GM19328 (cell line): ENCODE results near the gene PDK1.
"Not testable (repeated sequence)": the region's sequence is repeated elsewhere in the genome, so short reads cannot be mapped to it uniquely, and the experiment has no call there.

Experiments
- ATAC-seq: cut with Tn5 transposase; IDR thresholded peaks from one replicate; pipeline ENCODE4 v1.9.1; 2021; ENCODE audit warnings: mild to moderate bottlenecking, moderate library complexity; ENCODE audit not compliant: unreplicated experiment

PDK1 gene

GRCh38 chr2:172555522-172556283 is at the start of gene PDK1:
TSS of gene PDK1 (plus strand) at chr2:172556090. CDS start at chr2:172556151, 61 bp downstream.
- ATAC-seq = peak; percentile 89

GRCh38 chr2:172507199-172507598 is 48.7 kb upstream of the PDK1 start:
- no peak for ATAC-seq

DNA sequence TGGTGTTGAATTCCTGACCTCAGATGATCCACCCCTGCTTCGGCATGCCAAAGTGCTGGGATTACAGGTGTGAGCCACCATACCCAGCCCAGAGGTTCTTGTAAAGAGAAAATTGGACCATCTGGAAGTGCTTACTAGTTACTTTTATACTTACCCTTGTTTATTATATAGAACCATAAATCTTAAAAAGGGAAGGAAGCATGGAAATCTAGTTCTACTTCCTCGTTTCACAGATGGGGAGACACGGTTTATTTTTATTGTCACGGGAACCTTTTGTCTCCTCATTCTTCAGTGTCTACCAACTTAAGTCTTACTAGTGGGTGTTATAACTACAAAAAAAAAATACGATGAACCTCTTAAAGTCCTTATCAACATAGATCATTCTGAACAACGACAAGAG is 45.8 kb upstream of the PDK1 start:
- ATAC-seq = no peak

- no peak for ATAC-seq
Measured at GRCh38 chr2:172510548-172510947, 45.3 kb upstream of the PDK1 start.

DNA sequence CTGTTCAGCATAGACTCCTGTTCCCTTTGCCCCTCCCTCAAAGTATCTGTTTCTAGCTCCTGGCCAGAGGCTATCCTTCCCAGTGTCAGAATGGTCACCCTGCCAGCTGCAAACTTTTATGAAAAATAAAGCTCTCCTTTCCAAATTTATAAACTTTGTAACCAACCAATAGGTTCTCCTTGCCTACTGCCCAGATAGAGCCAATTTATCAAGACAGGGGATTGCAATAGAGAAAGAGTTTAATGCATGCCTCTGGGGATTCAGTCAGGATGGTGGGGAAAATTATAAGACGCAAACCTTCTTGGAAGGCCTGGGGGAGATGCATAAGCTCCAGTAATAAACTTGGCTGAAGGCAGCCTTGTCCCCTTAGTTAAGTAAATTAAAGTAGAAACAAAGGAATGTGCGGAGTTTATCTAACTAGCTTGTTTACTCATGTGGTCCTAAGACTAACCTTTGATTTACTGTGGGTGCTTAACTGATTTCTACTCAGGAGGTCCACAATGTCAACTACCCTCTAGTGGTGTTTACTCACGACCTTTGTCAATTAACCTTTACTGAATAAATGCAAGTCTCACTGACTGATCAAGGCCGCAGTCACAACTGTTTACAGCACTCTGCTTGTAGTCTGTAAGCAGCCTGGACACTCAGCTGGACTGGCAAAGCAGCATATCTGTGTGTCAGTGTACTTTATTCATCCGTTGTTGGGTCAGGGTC is 42.9 kb upstream of the PDK1 start:
- no peak for ATAC-seq

GRCh38 chr2:172513524-172513900 is 42.4 kb upstream of the PDK1 start:
- no peak for ATAC-seq

DNA sequence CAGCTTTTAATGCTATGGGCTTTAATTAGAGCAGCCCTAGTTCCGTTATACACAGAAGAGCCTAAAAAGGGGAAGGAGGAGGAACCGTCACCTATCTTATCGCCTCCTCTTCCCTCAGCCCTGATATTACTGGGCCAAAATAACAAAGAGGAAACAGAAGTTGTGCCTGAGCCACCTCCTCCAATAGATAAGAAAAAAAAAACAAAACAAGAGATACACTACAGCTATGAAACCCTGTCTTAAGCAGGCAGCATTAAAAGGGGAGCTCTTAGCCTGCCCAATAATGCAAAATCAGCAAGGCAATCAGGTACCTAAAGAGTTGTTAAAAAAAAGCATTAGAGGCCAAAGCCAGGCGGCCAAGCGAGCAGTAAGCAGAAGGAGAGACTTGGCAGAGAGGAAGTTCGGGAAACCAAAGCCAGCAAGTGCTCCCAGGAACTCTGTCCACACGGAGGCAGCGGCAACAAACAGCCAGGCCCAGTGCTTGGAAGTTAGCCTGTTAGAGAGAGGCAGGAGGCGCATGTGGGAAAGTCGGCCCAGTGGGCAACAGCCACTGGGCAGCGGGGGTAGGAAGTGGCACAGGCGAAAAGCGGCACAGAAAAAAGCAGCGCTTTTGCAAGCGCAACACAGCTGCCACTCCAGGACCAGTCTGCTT is 41.8 kb upstream of the PDK1 start:
- no peak for ATAC-seq

GRCh38 chr2:172516299-172516698 is 39.6 kb upstream of the PDK1 start:
- ATAC-seq = no peak

DNA sequence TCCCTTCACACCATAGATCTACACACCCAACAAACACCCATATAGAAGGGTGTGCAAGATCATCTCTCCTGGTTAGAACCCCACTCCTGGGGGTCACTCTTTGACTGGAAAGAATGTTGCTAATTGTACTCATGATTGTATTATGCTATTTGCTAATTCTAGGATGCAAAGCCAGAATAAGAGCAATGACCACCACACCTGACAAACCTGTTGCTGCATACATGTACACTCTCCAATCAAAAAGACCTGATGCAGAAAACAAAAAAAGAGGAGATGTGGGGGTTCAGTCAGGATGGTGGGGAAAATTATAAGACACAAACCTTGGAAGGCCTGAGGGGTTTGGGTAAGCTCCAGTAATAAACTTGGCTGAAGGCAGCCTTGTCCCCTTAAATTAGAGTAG is 36.9 kb upstream of the PDK1 start:
- no peak for ATAC-seq

- no peak for ATAC-seq
Measured at GRCh38 chr2:172525601-172526000, 30.3 kb upstream of the PDK1 start.

DNA sequence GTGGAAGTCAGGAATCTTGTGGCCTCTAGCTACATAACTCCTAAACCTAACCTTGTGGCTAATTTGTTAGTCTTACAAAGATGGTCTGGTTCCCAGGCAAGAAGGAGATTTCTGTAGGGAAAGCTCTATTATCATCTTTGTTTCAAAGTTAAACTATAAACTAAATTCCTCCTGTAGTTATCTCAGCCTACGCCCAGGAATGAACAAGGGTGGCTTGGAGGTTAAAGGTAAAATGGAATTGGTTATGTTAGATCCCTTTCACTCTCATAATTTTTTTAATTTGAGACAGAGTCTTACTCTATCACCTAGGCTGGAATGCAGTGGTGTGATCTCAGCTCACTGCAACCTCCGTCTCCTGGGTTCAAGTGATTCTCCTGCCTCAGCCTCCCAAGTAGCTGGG is 24.6 kb upstream of the PDK1 start:
- no peak for ATAC-seq

GRCh38 chr2:172532461-172532860 is 23.4 kb upstream of the PDK1 start:
- not testable (repeated sequence) for ATAC-seq

DNA sequence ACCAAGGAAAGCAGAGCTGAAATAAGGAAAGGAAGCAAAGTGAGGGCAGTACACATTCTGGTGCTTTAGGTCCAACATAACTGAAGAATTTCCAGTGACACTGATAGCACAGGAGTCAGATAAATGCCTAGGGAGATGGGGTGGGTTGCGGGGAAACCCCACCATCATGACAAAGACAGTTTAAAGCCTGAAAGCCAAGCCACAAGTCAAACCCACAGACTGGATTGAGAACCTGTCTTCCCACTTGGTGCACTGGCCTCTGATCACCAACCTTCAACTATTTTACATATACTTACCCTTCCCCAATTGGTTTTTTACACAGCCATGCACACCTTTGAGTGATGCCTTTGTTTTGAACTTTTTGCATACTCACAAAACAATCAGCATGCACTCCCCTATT is 22.2 kb upstream of the PDK1 start:
- ATAC-seq = no peak

- no peak for ATAC-seq
Measured at GRCh38 chr2:172535119-172535518, 20.8 kb upstream of the PDK1 start.

DNA sequence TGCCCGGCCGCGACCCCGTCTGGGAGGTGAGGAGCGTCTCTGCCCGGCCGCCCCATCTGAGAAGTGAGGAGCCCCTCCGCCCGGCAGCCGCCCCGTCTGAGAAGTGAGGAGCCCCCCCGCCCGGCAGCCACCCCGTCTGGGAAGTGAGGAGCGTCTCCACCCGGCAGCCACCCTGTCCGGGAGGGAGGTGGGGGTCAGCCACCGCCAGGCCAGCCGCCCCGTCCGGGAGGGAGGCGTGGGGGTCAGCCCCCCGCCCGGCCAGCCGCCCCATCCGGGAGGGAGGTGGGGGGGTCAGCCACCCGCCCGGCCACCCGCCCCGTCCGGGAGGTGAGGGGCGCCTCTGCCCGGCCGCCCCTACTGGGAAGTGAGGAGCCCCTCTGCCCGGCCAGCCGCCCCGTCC is 18.0 kb upstream of the PDK1 start:
- ATAC-seq = not testable (repeated sequence)

GRCh38 chr2:172539767-172540166 is 16.1 kb upstream of the PDK1 start:
- no peak for ATAC-seq

DNA sequence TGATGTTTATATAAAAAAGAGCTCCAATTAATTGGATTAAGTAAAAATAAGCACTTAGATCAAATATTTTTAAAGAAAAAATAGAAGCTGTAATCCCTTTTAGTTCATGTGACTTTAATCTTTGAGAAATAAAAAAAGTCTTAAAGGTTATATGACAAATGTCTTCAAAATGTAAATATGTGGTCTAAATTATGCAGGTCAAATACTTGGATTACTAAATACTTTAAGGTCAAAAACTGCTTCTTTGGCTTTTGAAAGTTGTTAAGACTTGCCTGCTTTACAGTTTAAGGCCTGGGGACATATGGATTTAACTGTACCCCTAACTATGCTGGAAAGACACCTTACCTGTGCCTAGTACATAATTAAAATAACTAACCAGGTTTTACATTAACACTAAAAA is 15.5 kb upstream of the PDK1 start:
- ATAC-seq = no peak

DNA sequence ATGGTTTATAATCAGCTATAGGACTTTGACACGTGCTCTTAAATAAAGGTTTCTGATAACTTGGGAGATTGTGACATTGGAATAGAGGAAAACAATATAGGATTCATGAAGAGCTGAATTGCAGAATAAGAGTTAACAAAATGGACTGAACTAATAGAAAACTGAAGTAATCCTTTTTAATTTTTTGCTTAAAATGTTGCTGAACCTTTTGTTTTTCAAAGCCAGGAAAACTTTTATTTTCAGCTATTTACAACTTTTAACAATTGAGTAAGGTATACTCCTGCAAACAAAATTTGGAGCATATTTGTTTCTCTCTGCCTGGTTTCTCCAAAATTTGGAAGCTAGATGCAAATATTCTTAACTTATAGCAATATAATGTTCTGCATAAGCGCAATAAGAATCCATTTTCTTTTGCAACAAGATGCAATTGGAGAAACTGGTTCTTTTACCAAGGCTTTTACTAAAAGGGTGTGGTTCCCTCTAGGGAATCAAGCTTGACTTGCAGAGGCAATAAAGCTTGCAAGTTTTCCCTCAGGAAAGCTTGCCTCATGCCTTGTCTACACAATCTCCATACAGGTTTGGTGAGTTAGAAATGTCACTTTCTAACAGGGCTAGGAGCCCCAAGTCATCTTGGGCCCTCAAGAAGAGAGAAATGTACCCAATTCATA is 10.3 kb upstream of the PDK1 start:
- ATAC-seq = no peak

- no peak for ATAC-seq
Measured at GRCh38 chr2:172549131-172549530, 6.8 kb upstream of the PDK1 start.

DNA sequence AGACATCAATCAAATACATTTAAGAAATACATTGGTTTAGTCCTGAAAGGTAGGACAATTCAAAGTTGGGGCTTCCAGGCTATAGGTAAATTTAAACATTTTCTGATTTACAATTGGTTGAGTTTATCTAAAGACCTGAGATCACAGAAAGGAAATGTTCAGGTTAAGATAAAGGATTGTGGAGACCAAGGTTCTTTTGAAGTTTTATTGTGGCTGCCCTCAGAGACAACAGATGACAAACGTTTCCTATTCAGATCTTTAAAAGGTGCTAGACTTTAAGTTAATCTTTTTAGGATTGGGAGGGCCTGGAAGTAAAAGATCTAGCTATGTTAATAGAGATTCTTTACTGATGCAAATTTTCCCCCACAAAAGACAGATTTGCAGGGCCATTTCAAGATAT is 6.1 kb upstream of the PDK1 start:
- ATAC-seq = not testable (repeated sequence)

GRCh38 chr2:172550419-172550818 is 5.5 kb upstream of the PDK1 start:
- no peak for ATAC-seq
